ENCODE data around the gene NRXN3. TPM values are rescaled to one million over a fixed set of nuclear protein-coding genes. Genes with fewer than 3 reads are reported as not detected.
A peak's percentile ranks its signal among the peaks of the same experiment; 100 is the strongest.

Gene NRXN3
- total and polyA plus RNA-seq, 8 donors: 0.53 to 2.5 (median 1.5) TPM

GRCh38 chr14:79415726-79416125, 1245.6 kb downstream of the NRXN3 start:
- TF ChIP-seq CTCF (IDR thresholded peaks at IDR 0.05): no peak
- ATAC-seq (no peak), FAIRE-seq (no peak), DNase-seq (no peak)
- Histone ChIP-seq H3K9me3 (no peaks in the 10 kb centered on the region), H3K4me1 (peaks cover 8 to 22% (median 9%) of the 10 kb centered on the region in 3 donors), H3K27me3 (no peaks in the 10 kb centered on the region), H3K4me3 (no peak overlapping the region), H3K27ac (no peak overlapping the region), H3K36me3 (no peaks in the 10 kb centered on the region)
- intact Hi-C loops (cut with DNase I): no loop called here
- 97 to 98% methylated on average over 1 of the region's 1 CpG for WGBS, 2 donors

GRCh38 chr14:79417961-79418360, 1247.8 kb downstream of the NRXN3 start:
- no peaks in the 10 kb centered on the region for H3K27me3 ChIP-seq
- no peaks in the 10 kb centered on the region for H3K9me3 ChIP-seq
- 85 to 89% methylated on average over 2 of the region's 2 CpGs for WGBS, 2 donors
- ATAC-seq (no peak), DNase-seq (no peak), FAIRE-seq (no peak)
- peaks cover 4 to 27% (median 11%) of the 10 kb centered on the region in 3 donors for H3K4me1 ChIP-seq
- H3K27ac ChIP-seq: no peak overlapping the region
- TF ChIP-seq CTCF (IDR thresholded peaks at IDR 0.05): no peak
- intact Hi-C loops (cut with DNase I): no loop called here
- no peaks in the 10 kb centered on the region for H3K36me3 ChIP-seq
- H3K4me3 ChIP-seq: no peak overlapping the region

- H3K27ac ChIP-seq: no peak overlapping the region
- DNase-seq: no peak
- no peaks in the 10 kb centered on the region for H3K27me3 ChIP-seq
- no peak for ATAC-seq
- FAIRE-seq: no peak
- 84 to 85% methylated on average over 5 of the region's 5 CpGs for WGBS, 2 donors
- no peak overlapping the region for H3K4me3 ChIP-seq
- TF ChIP-seq CTCF (IDR thresholded peaks at IDR 0.05): no peak
- intact Hi-C loops (cut with DNase I): no loop called here
- H3K9me3 ChIP-seq: no peaks in the 10 kb centered on the region
- H3K36me3 ChIP-seq: no peaks in the 10 kb centered on the region
- H3K4me1 ChIP-seq: peaks cover 4 to 22% (median 10%) of the 10 kb centered on the region in 3 donors
Observed at GRCh38 chr14:79418649-79419415, 1248.7 kb downstream of the NRXN3 start.

- FAIRE-seq: no peak
- no peak for TF ChIP-seq CTCF (IDR thresholded peaks at IDR 0.05)
- WGBS, 2 donors: 13 to 18% methylated on average over 1 of the region's 1 CpG
- Histone ChIP-seq H3K27ac (no peak overlapping the region), H3K9me3 (no peaks in the 10 kb centered on the region), H3K36me3 (no peaks in the 10 kb centered on the region), H3K27me3 (no peaks in the 10 kb centered on the region), H3K4me1 (peaks cover 4 to 22% (median 10%) of the 10 kb centered on the region in 3 donors), H3K4me3 (no peak overlapping the region)
- ATAC-seq: peak; percentile 66 to 86 (median 68)
- no peak for DNase-seq
- intact Hi-C loops (cut with DNase I): no loop called here
Observed at GRCh38 chr14:79419571-79420327, 1249.6 kb downstream of the NRXN3 start.

All from pancreas (tissue), 10 donors.